Measurements from ENCODE around the gene NUP214. TPM values are rescaled to one million over a fixed set of nuclear protein-coding genes. Genes with fewer than 3 reads are reported as not detected.

The NUP214 gene
- 16.4 and 17.1 TPM in 2 replicates for total RNA-seq

DNA sequence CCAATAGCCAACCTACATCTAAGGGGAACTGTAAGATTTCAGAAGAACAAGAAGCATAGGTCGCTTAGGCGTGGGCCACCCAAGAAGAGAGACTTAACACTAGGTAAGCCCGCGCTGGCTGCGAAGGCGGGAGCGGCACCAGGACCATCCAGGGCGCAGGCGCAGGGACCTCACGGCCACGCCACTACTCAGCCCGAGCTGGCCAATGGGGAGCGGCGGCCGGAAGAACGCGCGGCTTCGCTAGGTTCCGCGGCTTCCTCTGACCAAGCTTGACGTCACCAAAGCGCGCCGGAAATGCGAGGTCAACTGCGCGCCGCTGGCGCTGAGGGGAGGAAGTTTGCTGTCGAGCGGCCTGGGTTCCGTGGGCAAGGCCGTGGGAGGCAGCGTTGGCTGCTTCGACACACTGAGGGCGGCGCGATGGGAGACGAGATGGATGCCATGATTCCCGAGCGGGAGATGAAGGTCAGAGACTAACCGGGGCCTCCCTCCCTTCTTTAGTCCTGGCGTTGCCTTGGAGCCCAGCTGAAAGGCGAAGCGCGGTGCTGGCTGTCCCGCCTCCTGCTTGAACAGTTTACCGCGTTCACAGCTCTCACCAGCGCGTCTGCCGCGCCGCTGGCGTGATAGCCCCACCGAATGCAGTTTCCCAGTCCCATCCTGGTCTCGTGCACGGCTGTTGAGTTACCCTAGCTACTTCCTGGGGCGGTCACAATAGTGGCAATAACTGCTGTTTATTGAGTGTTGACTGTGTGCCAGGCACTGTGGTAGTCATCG is at the start of gene NUP214:
NUP214 (plus strand) TSS at position 299 of the 771 bp plus-strand sequence; CDS start at position 418, 119 bp downstream.
- peak; percentile 98 for DNase-seq (ENCODE audit: low read depth)
- H3K4me3 ChIP-seq (ENCODE audit: low read depth, low read length): peak within 1 kb of the TSS; percentile 74
- TF ChIP-seq, protein P1, sequence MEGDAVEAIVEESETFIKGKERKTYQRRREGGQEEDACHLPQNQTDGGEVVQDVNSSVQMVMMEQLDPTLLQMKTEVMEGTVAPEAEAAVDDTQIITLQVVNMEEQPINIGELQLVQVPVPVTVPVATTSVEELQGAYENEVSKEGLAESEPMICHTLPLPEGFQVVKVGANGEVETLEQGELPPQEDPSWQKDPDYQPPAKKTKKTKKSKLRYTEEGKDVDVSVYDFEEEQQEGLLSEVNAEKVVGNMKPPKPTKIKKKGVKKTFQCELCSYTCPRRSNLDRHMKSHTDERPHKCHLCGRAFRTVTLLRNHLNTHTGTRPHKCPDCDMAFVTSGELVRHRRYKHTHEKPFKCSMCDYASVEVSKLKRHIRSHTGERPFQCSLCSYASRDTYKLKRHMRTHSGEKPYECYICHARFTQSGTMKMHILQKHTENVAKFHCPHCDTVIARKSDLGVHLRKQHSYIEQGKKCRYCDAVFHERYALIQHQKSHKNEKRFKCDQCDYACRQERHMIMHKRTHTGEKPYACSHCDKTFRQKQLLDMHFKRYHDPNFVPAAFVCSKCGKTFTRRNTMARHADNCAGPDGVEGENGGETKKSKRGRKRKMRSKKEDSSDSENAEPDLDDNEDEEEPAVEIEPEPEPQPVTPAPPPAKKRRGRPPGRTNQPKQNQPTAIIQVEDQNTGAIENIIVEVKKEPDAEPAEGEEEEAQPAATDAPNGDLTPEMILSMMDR (IDR thresholded peaks at IDR 0.05; ENCODE audit: insufficient read depth, low read depth, low read length): no peak

DNA sequence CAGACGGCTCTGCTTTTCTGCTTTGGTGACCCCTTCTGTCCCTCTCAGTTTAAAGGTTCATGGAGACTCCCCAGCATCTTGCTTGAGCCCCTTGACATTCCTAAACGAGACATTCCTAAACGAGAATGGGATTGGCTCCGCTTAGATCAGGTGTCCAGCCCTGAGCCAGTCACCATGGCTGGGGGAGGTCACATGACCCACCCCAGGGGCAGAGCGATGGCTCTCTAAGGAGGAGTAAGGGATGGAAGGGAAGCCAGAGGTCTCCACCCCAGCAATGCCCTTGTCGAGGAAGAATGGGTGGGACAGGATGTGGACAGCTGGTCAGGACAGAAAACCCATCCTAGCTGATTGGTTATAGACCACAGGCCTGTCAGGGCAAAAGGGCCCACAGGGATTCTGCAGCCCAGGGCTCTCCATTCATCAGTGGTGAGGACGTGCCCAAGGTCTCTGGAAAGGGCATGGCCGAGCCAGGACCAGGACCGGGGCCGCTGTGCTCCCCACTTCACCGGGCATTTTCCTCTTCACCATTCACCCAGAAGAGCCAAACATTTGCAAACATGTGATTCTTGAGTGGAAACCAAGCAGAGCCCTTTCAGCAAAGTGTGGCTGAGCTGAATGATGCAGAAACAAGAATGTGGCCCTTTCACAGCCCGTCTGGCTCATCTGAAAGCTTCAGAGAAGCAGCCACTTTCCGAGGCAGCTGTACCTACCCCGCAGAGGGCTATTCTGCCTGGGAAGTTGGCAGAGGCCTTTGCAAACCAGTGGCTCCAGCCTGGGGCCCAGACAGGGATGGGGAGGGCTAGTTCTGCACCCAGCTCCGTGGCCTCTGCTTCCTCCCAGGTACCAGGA is 48.8 kb upstream of the NUP214 start:
- H3K4me3 ChIP-seq (ENCODE audit: low read depth, low read length): no peak overlapping the region
- TF ChIP-seq, protein P1 (IDR thresholded peaks at IDR 0.05; ENCODE audit: insufficient read depth, low read depth, low read length): no peak
- DNase-seq (ENCODE audit: low read depth): no peak

DNA sequence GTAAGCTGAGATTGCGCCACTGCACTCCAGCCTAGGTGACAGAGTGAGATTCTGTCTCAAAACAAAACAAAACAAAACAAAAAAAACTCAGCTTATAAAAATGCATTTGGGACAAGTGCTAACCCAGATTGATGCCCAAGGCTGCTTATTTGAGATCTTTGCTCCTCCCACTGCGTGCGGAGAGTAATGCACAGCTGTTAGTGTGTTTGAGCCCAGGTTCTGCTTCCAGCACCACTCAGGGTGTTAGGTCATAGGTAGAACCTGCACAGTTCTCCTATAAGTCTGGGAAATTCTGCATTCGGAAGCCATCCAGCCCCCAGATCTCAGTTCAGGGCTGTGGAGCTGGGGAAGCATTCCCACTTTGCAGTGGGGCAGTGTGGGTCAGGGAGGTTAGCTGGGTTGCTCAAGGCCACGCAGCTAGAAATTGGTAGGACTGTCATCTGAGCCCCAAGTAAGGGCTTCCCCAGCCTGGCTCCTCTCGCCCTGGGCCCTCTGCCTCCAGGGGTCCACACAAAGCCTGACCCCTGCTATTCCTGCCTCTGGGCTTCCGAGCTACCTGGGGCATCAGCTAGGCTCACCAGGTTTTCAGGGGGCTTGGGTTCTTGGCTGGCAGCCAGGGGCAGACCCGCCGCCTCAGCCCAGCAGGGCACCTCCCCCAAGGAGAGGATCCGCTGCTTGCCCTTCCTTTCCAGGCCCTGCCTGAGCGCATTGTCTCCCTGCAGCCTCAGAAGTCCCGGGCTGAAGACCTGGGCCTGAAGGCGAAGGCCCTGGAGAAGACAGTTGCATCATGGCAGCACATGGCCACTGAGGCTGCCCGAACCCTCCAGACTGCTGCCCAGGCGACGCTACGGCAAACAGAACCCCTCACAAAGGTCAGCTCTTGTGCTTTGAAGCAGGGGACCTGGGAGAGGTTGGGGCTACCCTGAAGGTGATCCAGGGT is 46.7 kb upstream of the NUP214 start:
- H3K4me3 ChIP-seq (ENCODE audit: low read depth, low read length): no peak overlapping the region
- no peak for DNase-seq (ENCODE audit: low read depth)
- TF ChIP-seq, protein P1 (IDR thresholded peaks at IDR 0.05; ENCODE audit: insufficient read depth, low read depth, low read length): no peak

DNA sequence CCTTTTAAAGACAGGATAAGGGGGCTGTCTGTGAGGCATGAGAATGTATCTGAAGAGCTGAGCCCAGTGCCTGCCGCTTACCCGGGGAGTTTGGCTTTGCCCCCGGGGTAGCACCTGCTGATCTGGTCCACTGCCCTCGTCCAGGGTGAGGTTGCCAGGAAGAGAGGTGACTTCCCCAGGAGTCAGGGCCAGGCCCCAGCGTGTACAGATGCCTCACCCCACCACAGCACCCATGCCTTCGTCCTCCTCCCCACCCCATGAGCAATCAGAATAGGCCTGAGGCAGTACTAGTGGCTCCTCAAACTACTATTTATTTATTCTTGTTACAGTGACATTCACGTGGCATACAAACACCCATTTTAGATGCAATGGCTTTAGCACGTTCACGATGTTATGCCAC is 44.8 kb upstream of the NUP214 start:
- TF ChIP-seq, protein P1 (IDR thresholded peaks at IDR 0.05; ENCODE audit: insufficient read depth, low read depth, low read length): no peak
- H3K4me3 ChIP-seq (ENCODE audit: low read depth, low read length): no peak overlapping the region
- DNase-seq (ENCODE audit: low read depth): no peak

DNA sequence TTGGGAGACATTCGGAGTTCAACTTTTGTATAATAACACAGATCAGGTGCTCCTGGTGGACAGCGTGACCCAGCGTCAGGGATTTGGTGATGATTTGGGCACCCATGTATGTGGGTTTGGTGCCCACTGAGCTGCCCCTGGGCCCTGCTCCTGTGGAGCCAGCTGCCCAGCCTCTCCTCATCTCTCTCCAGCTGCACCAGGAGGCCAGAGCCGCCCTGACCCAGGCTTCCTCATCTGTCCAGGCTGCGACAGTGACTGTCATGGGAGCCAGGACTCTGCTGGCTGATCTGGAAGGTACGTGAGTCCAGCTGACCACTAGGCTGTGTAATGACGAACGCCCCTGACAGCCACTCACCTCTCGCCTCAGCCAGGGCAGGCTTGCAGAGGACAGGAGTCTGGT is 43.5 kb upstream of the NUP214 start:
- DNase-seq (ENCODE audit: low read depth): no peak
- no peak overlapping the region for H3K4me3 ChIP-seq (ENCODE audit: low read depth, low read length)
- TF ChIP-seq, protein P1 (IDR thresholded peaks at IDR 0.05; ENCODE audit: insufficient read depth, low read depth, low read length): no peak
